K562 (cell line): ENCODE measurements around the gene AMH. TPM values are rescaled to one million over a fixed set of nuclear protein-coding genes. Genes with fewer than 3 reads are reported as not detected.

Experiments used
- AFF4 ChIP-seq: sonication (generic); formaldehyde crosslinking; IDR thresholded peaks from 2 replicates; pipeline ENCODE4 v1.8.0; 2023; ENCODE audit warnings: mild to moderate bottlenecking, missing genetic modification reagents
- CAMTA2 ChIP-seq: fragments of 250-450 bp; sonication (Bioruptor Pico); conservative IDR thresholded peaks from 2 replicates; pipeline ENCODE4 v1.5.1; 2022
- CBX1 ChIP-seq: sonication (generic); IDR thresholded peaks from 2 replicates; pipeline ENCODE4 v1.6.1; 2016; ENCODE audit warnings: antibody characterized with exemption, low read depth, mild to moderate bottlenecking
- CBX8 ChIP-seq: fragments of 200-600 bp; sonication (generic); IDR thresholded peaks from 2 replicates; pipeline ENCODE4 v1.6.1; 2012; ENCODE audit warnings: borderline replicate concordance, mixed run types, low read depth, mild to moderate bottlenecking, moderate library complexity, mixed read lengths, low read length, control low read depth, inconsistent platforms; ENCODE audit not compliant: poor library complexity, severe bottlenecking; ENCODE audit errors: extremely low read depth
- CEBPB ChIP-seq: fragments of 450-650 bp; IDR thresholded peaks from 2 replicates; pipeline ENCODE4 v1.6.1; 2016; ENCODE audit warnings: missing genetic modification characterization, missing compliant biosample characterization
- CTBP1 ChIP-seq: fragments of 450-650 bp; IDR thresholded peaks from 2 replicates; pipeline ENCODE4 v1.6.1; 2016; ENCODE audit warnings: borderline replicate concordance
- FOSL1 ChIP-seq: fragments of 200-800 bp; sonication (Bioruptor generic); conservative IDR thresholded peaks from 2 replicates; pipeline ENCODE4 v1.6.1; 2016; ENCODE audit warnings: missing genetic modification characterization, missing compliant biosample characterization
- HES1 ChIP-seq: fragments of 450-650 bp; IDR thresholded peaks from 2 replicates; pipeline ENCODE4 v1.6.1; 2016; ENCODE audit warnings: low read depth, mild to moderate bottlenecking, moderate library complexity
- MTA3 ChIP-seq: fragments of 450-650 bp; formaldehyde crosslinking; IDR thresholded peaks from 2 replicates; pipeline ENCODE4 v1.6.1; 2017; ENCODE audit warnings: mild to moderate bottlenecking, borderline replicate concordance
- PTTG1 ChIP-seq: fragments of 450-650 bp; IDR thresholded peaks from 2 replicates; pipeline ENCODE4 v1.6.1; 2016; ENCODE audit warnings: low read depth, mild to moderate bottlenecking, missing genetic modification characterization, missing compliant biosample characterization
- SREBF1 ChIP-seq: fragments of 150-350 bp; IDR thresholded peaks from 2 replicates; pipeline ENCODE4 v1.6.1; 2014; ENCODE audit warnings: antibody characterized with exemption, low read depth, low read length, borderline replicate concordance
- TARDBP ChIP-seq: fragments of 450-650 bp; IDR thresholded peaks from 2 replicates; pipeline ENCODE4 v1.6.1; 2016
- ZBTB17 ChIP-seq: fragments of 450-650 bp; formaldehyde crosslinking; IDR thresholded peaks from 2 replicates; pipeline ENCODE4 v1.4.0; 2020; ENCODE audit warnings: mild to moderate bottlenecking
- ZC3H4 ChIP-seq: sonication (generic); formaldehyde crosslinking; IDR thresholded peaks from 2 replicates; pipeline ENCODE4 v1.9.0; 2021; ENCODE audit warnings: missing genetic modification reagents, borderline replicate concordance
- ZNF146 ChIP-seq: IDR thresholded peaks from one replicate; pipeline ENCODE4 v1.6.1; 2018; ENCODE audit warnings: missing compliant biosample characterization; ENCODE audit not compliant: unreplicated experiment
- polyA plus RNA-seq, 8 experiments: library from polyadenylated mRNA; depleted of rRNA in 4 of 8; stranded (reverse) in 5 of 8; unstranded in 3 of 8; fragments of >200 nt; fragmentation: Nextera tagmentation in 2 of 8; fragmentation: Illumina TruSeq in 1 of 8; extraction: Ambion mirVana in 2 of 8; extraction: Trizol in 1 of 8; gene quantifications; 2 replicates each; pipeline versions ENCODE4 v1.2.1 to v1.2.3, GENCODE V29; 2011 to 2014; ENCODE audit warnings: inconsistent platforms in 1 of 8, missing spikeins in 1 of 8
- total RNA-seq, 7 experiments: library from RNA; depleted of rRNA in 6 of 7; stranded (reverse); fragments of >200 nt in 6 of 7; fragmentation: Illumina TruSeq in 2 of 7; extraction: Trizol in 2 of 7; gene quantifications; 2 replicates each; pipeline versions ENCODE4 v1.2.1 to v1.2.3, GENCODE V29; 2011 to 2021; ENCODE audit warnings: low replicate concordance in 1 of 7
- TF ChIP-seq, protein P1 (sequence below), 2 experiments: fragments of 150-350 bp in 1 of 2; IDR thresholded peaks; 2 replicates each; pipeline ENCODE4 v1.6.1; 2012 to 2016; ENCODE audit warnings: low read depth in 2 of 2, low read length in 2 of 2, mild to moderate bottlenecking in 1 of 2, moderate library complexity in 1 of 2
- TF ChIP-seq, protein P2 (sequence below): fragments of 250-450 bp; sonication (Bioruptor Pico); IDR thresholded peaks from 2 replicates; pipeline ENCODE4 v1.4.0; 2020

Gene AMH
- total and polyA plus RNA-seq, 9 of the 15 experiments (the other 6 are each of a cell fraction or from before 2014, with no cell fraction given): 0.29 to 27.4 (median 2.6) TPM; not detected in 2

- TF ChIP-seq CAMTA2 (CRISPR knock-in tag) (peak; percentile 95), CBX1 (peak; percentile 85), ZNF146 (CRISPR knock-in tag) (no peak), ZBTB17 (CRISPR knock-in tag) (peak; percentile 87), CTBP1 (peak; percentile 83; the same call in 1 of the 2 replicates), FOSL1 (tag) (peak; percentile 30; the same call in 1 of the 2 replicates), HES1 (0 out of 2 replicates have a peak, but pooled peaks have one; percentile 12), ZC3H4 (CRISPR knock-in tag) (0 out of 2 replicates have a peak, but pooled peaks have one; percentile 53), MTA3 (peak; percentile 86; the same call in 1 of the 2 replicates), CBX8 (no peak), PTTG1 (tag) (no peak), TARDBP (peak; percentile 52; the same call in 1 of the 2 replicates), CEBPB (tag) (no peak), AFF4 (CRISPR knock-in tag) (peak; percentile 31), SREBF1 (0 out of 2 replicates have a peak, but pooled peaks have one; percentile 49)
- TF ChIP-seq, protein P1, sequence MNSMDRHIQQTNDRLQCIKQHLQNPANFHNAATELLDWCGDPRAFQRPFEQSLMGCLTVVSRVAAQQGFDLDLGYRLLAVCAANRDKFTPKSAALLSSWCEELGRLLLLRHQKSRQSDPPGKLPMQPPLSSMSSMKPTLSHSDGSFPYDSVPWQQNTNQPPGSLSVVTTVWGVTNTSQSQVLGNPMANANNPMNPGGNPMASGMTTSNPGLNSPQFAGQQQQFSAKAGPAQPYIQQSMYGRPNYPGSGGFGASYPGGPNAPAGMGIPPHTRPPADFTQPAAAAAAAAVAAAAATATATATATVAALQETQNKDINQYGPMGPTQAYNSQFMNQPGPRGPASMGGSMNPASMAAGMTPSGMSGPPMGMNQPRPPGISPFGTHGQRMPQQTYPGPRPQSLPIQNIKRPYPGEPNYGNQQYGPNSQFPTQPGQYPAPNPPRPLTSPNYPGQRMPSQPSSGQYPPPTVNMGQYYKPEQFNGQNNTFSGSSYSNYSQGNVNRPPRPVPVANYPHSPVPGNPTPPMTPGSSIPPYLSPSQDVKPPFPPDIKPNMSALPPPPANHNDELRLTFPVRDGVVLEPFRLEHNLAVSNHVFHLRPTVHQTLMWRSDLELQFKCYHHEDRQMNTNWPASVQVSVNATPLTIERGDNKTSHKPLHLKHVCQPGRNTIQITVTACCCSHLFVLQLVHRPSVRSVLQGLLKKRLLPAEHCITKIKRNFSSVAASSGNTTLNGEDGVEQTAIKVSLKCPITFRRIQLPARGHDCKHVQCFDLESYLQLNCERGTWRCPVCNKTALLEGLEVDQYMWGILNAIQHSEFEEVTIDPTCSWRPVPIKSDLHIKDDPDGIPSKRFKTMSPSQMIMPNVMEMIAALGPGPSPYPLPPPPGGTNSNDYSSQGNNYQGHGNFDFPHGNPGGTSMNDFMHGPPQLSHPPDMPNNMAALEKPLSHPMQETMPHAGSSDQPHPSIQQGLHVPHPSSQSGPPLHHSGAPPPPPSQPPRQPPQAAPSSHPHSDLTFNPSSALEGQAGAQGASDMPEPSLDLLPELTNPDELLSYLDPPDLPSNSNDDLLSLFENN (IDR thresholded peaks at IDR 0.05; ENCODE audit: low read depth in 2 of 2, low read length in 2 of 2): peak in 1 of 2 experiments; percentile 70; a peak in 2 of 4 replicates
- TF ChIP-seq, protein P2, sequence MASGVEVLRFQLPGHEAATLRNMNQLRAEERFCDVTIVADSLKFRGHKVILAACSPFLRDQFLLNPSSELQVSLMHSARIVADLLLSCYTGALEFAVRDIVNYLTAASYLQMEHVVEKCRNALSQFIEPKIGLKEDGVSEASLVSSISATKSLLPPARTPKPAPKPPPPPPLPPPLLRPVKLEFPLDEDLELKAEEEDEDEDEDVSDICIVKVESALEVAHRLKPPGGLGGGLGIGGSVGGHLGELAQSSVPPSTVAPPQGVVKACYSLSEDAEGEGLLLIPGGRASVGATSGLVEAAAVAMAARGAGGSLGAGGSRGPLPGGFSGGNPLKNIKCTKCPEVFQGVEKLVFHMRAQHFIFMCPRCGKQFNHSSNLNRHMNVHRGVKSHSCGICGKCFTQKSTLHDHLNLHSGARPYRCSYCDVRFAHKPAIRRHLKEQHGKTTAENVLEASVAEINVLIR (CRISPR knock-in tag): no peak; the same call in 1 of the 2 replicates
Measured at GRCh38 chr19:2273356-2274184, 24.4 kb downstream of the AMH start (continued).
